ENCODE measurements around the gene KDM4C. TPM values are rescaled to one million over a fixed set of nuclear protein-coding genes. Genes with fewer than 3 reads are reported as not detected.

The KDM4C gene
- total RNA-seq, 1 experiment from 2014 or later: 16.8 TPM

GRCh38 chr9:7192266-7192665, 434.5 kb downstream of the KDM4C start (continued):
- no peak for TF ChIP-seq SRF (IDR thresholded peaks at IDR 0.05; ENCODE audit: low read depth)
- no peak for TF ChIP-seq ZFX (IDR thresholded peaks at IDR 0.05)
- no peak for TF ChIP-seq EGR1 (IDR thresholded peaks at IDR 0.05; ENCODE audit: low read depth)
- no peak for TF ChIP-seq REST (IDR thresholded peaks at IDR 0.05; ENCODE audit: low read depth)
- TF ChIP-seq CEBPB (IDR thresholded peaks at IDR 0.05; ENCODE audit: low read depth): no peak
- TF ChIP-seq POLR2AphosphoS5 (IDR thresholded peaks at IDR 0.05; ENCODE audit: low read depth, low read length): no peak
- no peak for TF ChIP-seq EZH2 (IDR thresholded peaks at IDR 0.05)
- no peak for TF ChIP-seq YY1 (IDR thresholded peaks at IDR 0.05; ENCODE audit: extremely low read depth, insufficient replicate concordance, low read depth, low read length)
- TF ChIP-seq JUND (IDR thresholded peaks at IDR 0.05): no peak
- TF ChIP-seq ELF1 (IDR thresholded peaks at IDR 0.05; ENCODE audit: borderline replicate concordance, low read depth): no peak
- TF ChIP-seq SIN3A (IDR thresholded peaks at IDR 0.05; ENCODE audit: low read depth): no peak

GRCh38 chr9:7195526-7195925, 437.8 kb downstream of the KDM4C start:
- no peaks in the 10 kb centered on the region for H4K20me1 ChIP-seq (ENCODE audit: insufficient read depth)
- no peak for ATAC-seq
- H3K4me1 ChIP-seq (ENCODE audit: control insufficient read depth in 1 of 2, insufficient read depth in 2 of 2, low read length in 2 of 2): no peaks in the 10 kb centered on the region
- intact Hi-C loops (cut with micrococcal nuclease): no loop called here
- no peaks in the 10 kb centered on the region for H3K36me3 ChIP-seq (ENCODE audit: control insufficient read depth in 1 of 2, insufficient read depth in 2 of 2, low read length in 2 of 2)
- no peak overlapping the region for H3K27ac ChIP-seq (ENCODE audit: low read depth, low read length)
- H3K9me3 ChIP-seq (ENCODE audit: control insufficient read depth in 1 of 2, insufficient read depth in 1 of 2, low read depth in 1 of 2, low read length in 2 of 2): peaks cover 0 to 2% of the 10 kb centered on the region in 2 experiments; a peak in 1 of 4 replicates
- H3K9me2 ChIP-seq (ENCODE audit: insufficient read depth): no peaks in the 10 kb centered on the region
- H3K4me3 ChIP-seq (replicated peaks in 1 of 2; ENCODE audit: low read depth in 1 of 2, low read length in 2 of 2): no peak overlapping the region
- ChIA-PET RAD21 (ENCODE audit: low non-redundant PET in 1 of 2, low total read pairs in 2 of 2, uncharacterized antibody in 2 of 2, unreplicated experiment in 2 of 2) (interaction anchor here in 1 of 2 experiments (0.5 kb wide), 1 partner anchor 137 kb away, joined by 5 read pairs; no protein-coding TSS in a partner anchor), CTCF (no interaction called here), POLR2A (no interaction called here)
- no peak overlapping the region for H3K9ac ChIP-seq (ENCODE audit: low read length)
- no peak for TF ChIP-seq MAX (IDR thresholded peaks at IDR 0.05)
- TF ChIP-seq RAD21 (IDR thresholded peaks at IDR 0.05; ENCODE audit: low read depth): no peak
- no peak for TF ChIP-seq POLR2AphosphoS5 (IDR thresholded peaks at IDR 0.05; ENCODE audit: low read depth, low read length)
- TF ChIP-seq EZH2phosphoT487 (IDR thresholded peaks at IDR 0.05; ENCODE audit: borderline replicate concordance): no peak
- no peak for TF ChIP-seq YY1 (IDR thresholded peaks at IDR 0.05; ENCODE audit: extremely low read depth, insufficient replicate concordance, low read depth, low read length)
- TF ChIP-seq ZFX (IDR thresholded peaks at IDR 0.05): no peak
- H2AFZ ChIP-seq (ENCODE audit: low read depth, low read length, poor library complexity, severe bottlenecking): no peak overlapping the region
- no peak overlapping the region for H3K4me2 ChIP-seq (ENCODE audit: low read length)
- H3K79me2 ChIP-seq (ENCODE audit: insufficient read depth, low read length): no peaks in the 10 kb centered on the region
- BruUV-seq (replicated peaks): no TSS peak
- H3K27me3 ChIP-seq (ENCODE audit: insufficient read depth, low read length): peaks cover 5% of the 10 kb centered on the region; the same call in 1 of the 2 replicates
- DNase-seq (ENCODE audit: low read depth, low spot score): no peak
